Vagina (tissue), 2 donors: Measurements from ENCODE around the gene TDRD6.

Experiments used
- POLR2A ChIP-seq, 2 donors: fragments of 450-650 bp; IDR thresholded peaks; one replicate each; pipeline ENCODE4 v1.6.1; 2017; ENCODE audit warnings: antibody characterized with exemption in 2 of 2, mild to moderate bottlenecking in 2 of 2, moderate library complexity in 2 of 2
- TF ChIP-seq, protein P1 (sequence below), 3 experiments: fragments of 450-650 bp in 2 of 3; fragments of 200-600 bp in 1 of 3; sonication (generic) in 1 of 3; IDR thresholded peaks; one replicate each; pipeline ENCODE4 v1.5.1; 2017 to 2019; ENCODE audit warnings: antibody characterized with exemption in 3 of 3, mild to moderate bottlenecking in 2 of 3, moderate library complexity in 2 of 3

GRCh38 chr6:46741910-46742309 lies 54.2 kb downstream of the TDRD6 start:
- TF ChIP-seq, protein P1, sequence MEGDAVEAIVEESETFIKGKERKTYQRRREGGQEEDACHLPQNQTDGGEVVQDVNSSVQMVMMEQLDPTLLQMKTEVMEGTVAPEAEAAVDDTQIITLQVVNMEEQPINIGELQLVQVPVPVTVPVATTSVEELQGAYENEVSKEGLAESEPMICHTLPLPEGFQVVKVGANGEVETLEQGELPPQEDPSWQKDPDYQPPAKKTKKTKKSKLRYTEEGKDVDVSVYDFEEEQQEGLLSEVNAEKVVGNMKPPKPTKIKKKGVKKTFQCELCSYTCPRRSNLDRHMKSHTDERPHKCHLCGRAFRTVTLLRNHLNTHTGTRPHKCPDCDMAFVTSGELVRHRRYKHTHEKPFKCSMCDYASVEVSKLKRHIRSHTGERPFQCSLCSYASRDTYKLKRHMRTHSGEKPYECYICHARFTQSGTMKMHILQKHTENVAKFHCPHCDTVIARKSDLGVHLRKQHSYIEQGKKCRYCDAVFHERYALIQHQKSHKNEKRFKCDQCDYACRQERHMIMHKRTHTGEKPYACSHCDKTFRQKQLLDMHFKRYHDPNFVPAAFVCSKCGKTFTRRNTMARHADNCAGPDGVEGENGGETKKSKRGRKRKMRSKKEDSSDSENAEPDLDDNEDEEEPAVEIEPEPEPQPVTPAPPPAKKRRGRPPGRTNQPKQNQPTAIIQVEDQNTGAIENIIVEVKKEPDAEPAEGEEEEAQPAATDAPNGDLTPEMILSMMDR (IDR thresholded peaks at IDR 0.05): no peak
- no peak for TF ChIP-seq POLR2A (IDR thresholded peaks at IDR 0.05)
